CD4-positive, CD25-positive, alpha-beta regulatory T cell (primary cell): ENCODE data around the gene SKIDA1. TPM values are rescaled to one million over a fixed set of nuclear protein-coding genes. Genes with fewer than 3 reads are reported as not detected.

ENCODE experiments used
- ATAC-seq, 2 donors: fragments of 150-1000 bp; cut with Tn5 transposase; one replicate each; pipeline ENCODE4 v1.10.0; 2021; ENCODE audit warnings: low read depth in 2 of 2, moderate number of reproducible peaks in 2 of 2, moderate library complexity in 1 of 2
- DNase-seq, 3 donors: peaks; one replicate each; pipeline versions ENCODE4 v3.0.0 to v3.0.0-alpha.2; 2012 to 2022; ENCODE audit warnings: mixed read lengths in 1 of 3
- H3K27ac ChIP-seq: one replicate; pipeline ENCODE4 v1.7.0; 2013; ENCODE audit warnings: mild to moderate bottlenecking, low read length; ENCODE audit not compliant: insufficient read depth, poor library complexity, severe bottlenecking
- H3K27me3 ChIP-seq: one replicate; pipeline ENCODE4 v1.7.0; 2013; ENCODE audit warnings: low read length; ENCODE audit not compliant: control insufficient read depth, insufficient read depth
- H3K36me3 ChIP-seq: one replicate; pipeline ENCODE4 v1.7.0; 2013; ENCODE audit warnings: mild to moderate bottlenecking, low read length, moderate library complexity; ENCODE audit not compliant: control insufficient read depth, insufficient read depth
- H3K4me1 ChIP-seq: 2 replicates; pipeline ENCODE4 v1.7.0; 2013; ENCODE audit warnings: mild to moderate bottlenecking, low read length; ENCODE audit not compliant: insufficient read depth, control insufficient read depth, poor library complexity, severe bottlenecking
- H3K4me3 ChIP-seq: one replicate; pipeline ENCODE4 v1.7.0; 2013; ENCODE audit warnings: low read depth, mild to moderate bottlenecking, low read length, moderate library complexity
- H3K9me3 ChIP-seq, 2 experiments: 1 replicate in 1 of 2; 2 replicates in 1 of 2; pipeline ENCODE4 v1.7.0; 2013; ENCODE audit warnings: low read length in 2 of 2, mild to moderate bottlenecking in 1 of 2, moderate library complexity in 1 of 2; ENCODE audit not compliant: control insufficient read depth in 2 of 2
- H3K27ac Mint-ChIP-seq, 3 donors: one replicate each; pipeline ENCODE4 v1.8.0; 2020 to 2022; ENCODE audit warnings: mild to moderate bottlenecking in 3 of 3, mixed read lengths in 3 of 3, moderate library complexity in 2 of 3
- H3K27me3 Mint-ChIP-seq: one replicate; pipeline ENCODE4 v1.8.0; 2022; ENCODE audit warnings: mild to moderate bottlenecking, mixed read lengths
- H3K36me3 Mint-ChIP-seq: one replicate; pipeline ENCODE4 v1.8.0; 2020; ENCODE audit warnings: mixed read lengths
- H3K4me1 Mint-ChIP-seq, 4 donors: one replicate each; pipeline ENCODE4 v1.8.0; 2020 to 2022; ENCODE audit warnings: mixed read lengths in 4 of 4, mild to moderate bottlenecking in 1 of 4
- H3K4me3 Mint-ChIP-seq, 4 donors: one replicate each; pipeline ENCODE4 v1.8.0; 2020 to 2022; ENCODE audit warnings: mild to moderate bottlenecking in 4 of 4, mixed read lengths in 4 of 4, moderate library complexity in 3 of 4
- H3K9me3 Mint-ChIP-seq, 7 donors: one replicate each; pipeline ENCODE4 v1.8.0; 2020 to 2022; ENCODE audit warnings: mixed read lengths in 7 of 7, mild to moderate bottlenecking in 3 of 7, moderate library complexity in 2 of 7
- polyA plus RNA-seq, 4 donors: library from polyadenylated mRNA; unstranded; fragments of 300-500 nt; fragmentation: Illumina TruSeq; gene quantifications; one replicate each; pipeline ENCODE4 v1.2.3, GENCODE V29; 2021
- total RNA-seq: library from RNA; stranded (reverse); gene quantifications from one replicate; pipeline ENCODE4 v1.2.3, GENCODE V29; 2022

Gene SKIDA1
- total and polyA plus RNA-seq, 5 donors from 2014 or later = 0.10 TPM; not detected in 4

- H3K9me3 ChIP-seq = no peaks in the 10 kb centered on the region
- H3K4me1 Mint-ChIP-seq = no peaks in the 10 kb centered on the region
- H3K4me3 ChIP-seq = no peak overlapping the region
- no peak overlapping the region for H3K27ac Mint-ChIP-seq
- no peaks in the 10 kb centered on the region for H3K27me3 ChIP-seq
- no peaks in the 10 kb centered on the region for H3K36me3 Mint-ChIP-seq
- H3K4me3 Mint-ChIP-seq = no peak overlapping the region
- peaks cover 7% of the 10 kb centered on the region for H3K27me3 Mint-ChIP-seq
- H3K9me3 Mint-ChIP-seq = peaks cover 0 to 3% (median 0%) of the 10 kb centered on the region in 7 donors
- ATAC-seq (no peak), DNase-seq (no peak)
- H3K36me3 ChIP-seq = no peaks in the 10 kb centered on the region
- H3K4me1 ChIP-seq = no peaks in the 10 kb centered on the region
- H3K27ac ChIP-seq = no peak overlapping the region
Observed at GRCh38 chr10:21475393-21475792, 50.1 kb downstream of the SKIDA1 start.

GRCh38 chr10:21473541-21473940 lies 51.9 kb downstream of the SKIDA1 start:
- no peak overlapping the region for H3K4me3 ChIP-seq
- no peaks in the 10 kb centered on the region for H3K36me3 ChIP-seq
- Mint-ChIP-seq H3K4me1 (no peaks in the 10 kb centered on the region), H3K27ac (no peak overlapping the region), H3K4me3 (no peak overlapping the region), H3K9me3 (no peaks in the 10 kb centered on the region), H3K27me3 (no peaks in the 10 kb centered on the region), H3K36me3 (no peaks in the 10 kb centered on the region)
- ATAC-seq (no peak), DNase-seq (no peak)
- no peak overlapping the region for H3K27ac ChIP-seq
- no peaks in the 10 kb centered on the region for H3K27me3 ChIP-seq
- no peaks in the 10 kb centered on the region for H3K4me1 ChIP-seq
- no peaks in the 10 kb centered on the region for H3K9me3 ChIP-seq

GRCh38 chr10:21473135-21473534 lies 52.3 kb downstream of the SKIDA1 start:
- DNase-seq (no peak), ATAC-seq (no peak)
- no peaks in the 10 kb centered on the region for H3K36me3 ChIP-seq
- no peak overlapping the region for H3K27ac ChIP-seq
- no peak overlapping the region for H3K4me3 ChIP-seq
- no peak overlapping the region for H3K4me3 Mint-ChIP-seq
- no peaks in the 10 kb centered on the region for H3K4me1 Mint-ChIP-seq
- H3K36me3 Mint-ChIP-seq = no peaks in the 10 kb centered on the region
- no peaks in the 10 kb centered on the region for H3K27me3 Mint-ChIP-seq
- no peak overlapping the region for H3K27ac Mint-ChIP-seq
- H3K4me1 ChIP-seq = no peaks in the 10 kb centered on the region
- no peaks in the 10 kb centered on the region for H3K27me3 ChIP-seq
- H3K9me3 Mint-ChIP-seq = no peaks in the 10 kb centered on the region
- no peaks in the 10 kb centered on the region for H3K9me3 ChIP-seq

- no peak overlapping the region for H3K4me3 ChIP-seq
- ATAC-seq = no peak
- Mint-ChIP-seq H3K9me3 (no peaks in the 10 kb centered on the region), H3K36me3 (no peaks in the 10 kb centered on the region), H3K4me3 (no peak overlapping the region), H3K4me1 (no peaks in the 10 kb centered on the region), H3K27ac (no peak overlapping the region), H3K27me3 (peaks cover 11% of the 10 kb centered on the region)
- H3K36me3 ChIP-seq = no peaks in the 10 kb centered on the region
- no peaks in the 10 kb centered on the region for H3K27me3 ChIP-seq
- DNase-seq = no peak
- no peaks in the 10 kb centered on the region for H3K9me3 ChIP-seq
- H3K27ac ChIP-seq = no peak overlapping the region
- no peaks in the 10 kb centered on the region for H3K4me1 ChIP-seq
Observed at GRCh38 chr10:21468086-21468485, 57.4 kb downstream of the SKIDA1 start.

- no peak overlapping the region for H3K27ac Mint-ChIP-seq
- ATAC-seq (no peak), DNase-seq (no peak)
Observed at GRCh38 chr10:21467633-21468032, 57.8 kb downstream of the SKIDA1 start.

GRCh38 chr10:21464134-21464533 lies 61.3 kb downstream of the SKIDA1 start:
- DNase-seq = no peak
- Histone ChIP-seq H3K9me3 (no peaks in the 10 kb centered on the region), H3K36me3 (no peaks in the 10 kb centered on the region), H3K27ac (no peak overlapping the region), H3K27me3 (no peaks in the 10 kb centered on the region), H3K4me3 (no peak overlapping the region), H3K4me1 (no peaks in the 10 kb centered on the region)
- no peak for ATAC-seq
- H3K4me1 Mint-ChIP-seq = no peaks in the 10 kb centered on the region
- H3K36me3 Mint-ChIP-seq = no peaks in the 10 kb centered on the region
- H3K4me3 Mint-ChIP-seq = no peak overlapping the region
- peaks cover 11% of the 10 kb centered on the region for H3K27me3 Mint-ChIP-seq
- peak overlapping the region in 1 of 3 donors; percentile 13 for H3K27ac Mint-ChIP-seq
- H3K9me3 Mint-ChIP-seq = peaks cover 0 to 2% (median 0%) of the 10 kb centered on the region in 7 donors

More at GRCh38 chr10:21467633-21468032, 57.8 kb downstream of the SKIDA1 start:
- H3K4me1 Mint-ChIP-seq = no peaks in the 10 kb centered on the region
- no peaks in the 10 kb centered on the region for H3K9me3 Mint-ChIP-seq
- Histone ChIP-seq H3K4me1 (no peaks in the 10 kb centered on the region), H3K27ac (no peak overlapping the region), H3K9me3 (no peaks in the 10 kb centered on the region), H3K4me3 (no peak overlapping the region), H3K36me3 (no peaks in the 10 kb centered on the region), H3K27me3 (no peaks in the 10 kb centered on the region)
- H3K4me3 Mint-ChIP-seq = no peak overlapping the region
- H3K36me3 Mint-ChIP-seq = no peaks in the 10 kb centered on the region
- peaks cover 11% of the 10 kb centered on the region for H3K27me3 Mint-ChIP-seq

Other genes with a start within 250 kb of the SKIDA1 start
- gene MLLT10, start 8.6 kb upstream of the SKIDA1 start, total RNA-seq = 81.9 TPM
- 1 to 10 TPM; 5.8 to 9.3 (median 8.0) TPM for gene MLLT10, start 8.6 kb upstream of the SKIDA1 start, polyA plus RNA-seq